HEK293 (cell line): Measurements from ENCODE around the gene PYGO2.

ENCODE experiments used
- CTCF ChIA-PET: fragments of 350-600 bp; formaldehyde crosslinking; extraction: SDS; loops from one replicate; lab custom pipeline; 2021; ENCODE audit warnings: antibody characterized with exemption; lab: Yijun Ruan, JAX
- POLR2A ChIA-PET: fragments of 300-600 bp; formaldehyde crosslinking; extraction: SDS; loops from one replicate; lab custom pipeline; 2020; ENCODE audit warnings: antibody characterized with exemption, inconsistent platforms; lab: Yijun Ruan, JAX
- H3K27ac ChIP-seq: fragments of 200-500 bp; sonication (Bioruptor generic); 2 replicates; pipeline ENCODE4 v1.5.1; 2014; ENCODE audit warnings: low read depth, low read length, control low read depth, inconsistent platforms; ENCODE audit errors: extremely low read depth
- H3K36me3 ChIP-seq, 2 experiments: fragments of 200-500 bp in 1 of 2; sonication (Bioruptor generic) in 1 of 2; 1 replicate in 1 of 2; 2 replicates in 1 of 2; pipeline ENCODE4 v1.5.1; 2014 to 2017; ENCODE audit warnings: inconsistent platforms in 2 of 2, low read length in 2 of 2; ENCODE audit not compliant: control insufficient read depth in 2 of 2, insufficient read depth in 1 of 2
- H3K4me1 ChIP-seq: fragments of 200-500 bp; sonication (Bioruptor generic); 2 replicates; pipeline ENCODE4 v1.5.1; 2014; ENCODE audit warnings: mild to moderate bottlenecking, low read length, inconsistent platforms; ENCODE audit not compliant: control insufficient read depth, insufficient read depth
- H3K4me3 ChIP-seq: 2 replicates; pipeline ENCODE4 v1.5.1; 2011; ENCODE audit warnings: low read depth, mild to moderate bottlenecking, control low read depth, low read length, moderate library complexity
- H3K9me3 ChIP-seq: fragments of 200-500 bp; sonication (Bioruptor generic); 2 replicates; pipeline ENCODE4 v1.5.1; 2014; ENCODE audit warnings: low read depth, low read length, inconsistent platforms; ENCODE audit not compliant: control insufficient read depth, insufficient read depth
- BCL11A ChIP-seq: fragments of 450-650 bp; formaldehyde crosslinking; IDR thresholded peaks from 2 replicates; pipeline ENCODE4 v1.5.1; 2016; ENCODE audit warnings: low read depth, missing biosample characterization, missing genetic modification characterization
- GLIS2 ChIP-seq: fragments of 450-650 bp; formaldehyde crosslinking; IDR thresholded peaks from 2 replicates; pipeline ENCODE4 v1.5.1; 2016; ENCODE audit warnings: missing biosample characterization, missing genetic modification characterization
- OVOL3 ChIP-seq: fragments of 450-650 bp; formaldehyde crosslinking; IDR thresholded peaks from 2 replicates; pipeline ENCODE4 v1.5.1; 2016; ENCODE audit warnings: missing biosample characterization, missing genetic modification characterization
- PATZ1 ChIP-seq: fragments of 450-650 bp; formaldehyde crosslinking; IDR thresholded peaks from 2 replicates; pipeline ENCODE4 v1.5.1; 2016; ENCODE audit warnings: missing biosample characterization, missing genetic modification characterization
- RBAK ChIP-seq: fragments of 450-650 bp; formaldehyde crosslinking; IDR thresholded peaks from 2 replicates; pipeline ENCODE4 v1.5.1; 2016; ENCODE audit warnings: missing biosample characterization, missing genetic modification characterization
- ZBTB7A ChIP-seq: fragments of 450-650 bp; formaldehyde crosslinking; IDR thresholded peaks from 2 replicates; pipeline ENCODE4 v1.5.1; 2016; ENCODE audit warnings: low read depth, missing biosample characterization, missing genetic modification characterization
- ZEB2 ChIP-seq: fragments of 450-650 bp; formaldehyde crosslinking; IDR thresholded peaks from 2 replicates; pipeline ENCODE4 v1.5.1; 2016; ENCODE audit warnings: missing biosample characterization, missing genetic modification characterization
- ZNF155 ChIP-seq: fragments of 450-650 bp; formaldehyde crosslinking; IDR thresholded peaks from 2 replicates; pipeline ENCODE4 v1.5.1; 2016; ENCODE audit warnings: missing biosample characterization, missing genetic modification characterization
- ZNF184 ChIP-seq: fragments of 450-650 bp; IDR thresholded peaks from 2 replicates; pipeline ENCODE4 v1.5.1; 2018; ENCODE audit warnings: missing biosample characterization, mild to moderate bottlenecking, missing genetic modification characterization
- ZNF221 ChIP-seq: fragments of 450-650 bp; formaldehyde crosslinking; IDR thresholded peaks from 2 replicates; pipeline ENCODE4 v1.5.1; 2017; ENCODE audit warnings: missing biosample characterization, missing genetic modification characterization, borderline replicate concordance
- ZNF280C ChIP-seq: fragments of 450-650 bp; formaldehyde crosslinking; IDR thresholded peaks from 2 replicates; pipeline ENCODE4 v1.5.1; 2016; ENCODE audit warnings: missing biosample characterization, missing genetic modification characterization
- ZNF280D ChIP-seq: fragments of 450-650 bp; formaldehyde crosslinking; IDR thresholded peaks from 2 replicates; pipeline ENCODE4 v1.5.1; 2016; ENCODE audit warnings: missing biosample characterization, missing genetic modification characterization
- ZNF335 ChIP-seq: fragments of 450-650 bp; formaldehyde crosslinking; conservative IDR thresholded peaks from 2 replicates; pipeline ENCODE4 v1.5.1; 2016; ENCODE audit warnings: missing biosample characterization, missing genetic modification characterization
- ZNF404 ChIP-seq: fragments of 450-650 bp; formaldehyde crosslinking; IDR thresholded peaks from 2 replicates; pipeline ENCODE4 v1.5.1; 2017; ENCODE audit warnings: missing biosample characterization, missing genetic modification characterization
- ZNF426 ChIP-seq: fragments of 450-650 bp; formaldehyde crosslinking; IDR thresholded peaks from 2 replicates; pipeline ENCODE4 v1.5.1; 2017; ENCODE audit warnings: missing biosample characterization, missing genetic modification characterization, mild to moderate bottlenecking, inconsistent platforms, moderate library complexity
- ZNF501 ChIP-seq: fragments of 450-650 bp; formaldehyde crosslinking; IDR thresholded peaks from 2 replicates; pipeline ENCODE4 v1.5.1; 2016; ENCODE audit warnings: missing biosample characterization, missing genetic modification characterization
- ZNF561 ChIP-seq: fragments of 450-650 bp; IDR thresholded peaks from 2 replicates; pipeline ENCODE4 v1.5.1; 2018; ENCODE audit warnings: missing biosample characterization, missing genetic modification characterization, borderline replicate concordance
- ZNF600 ChIP-seq: fragments of 450-650 bp; formaldehyde crosslinking; IDR thresholded peaks from 2 replicates; pipeline ENCODE4 v1.5.1; 2016; ENCODE audit warnings: missing biosample characterization, missing genetic modification characterization
- ZNF660 ChIP-seq: fragments of 450-650 bp; IDR thresholded peaks from 2 replicates; pipeline ENCODE4 v1.5.1; 2018; ENCODE audit warnings: missing biosample characterization, mild to moderate bottlenecking, missing genetic modification characterization
- TF ChIP-seq, protein P1 (sequence below): fragments of 450-650 bp; formaldehyde crosslinking; IDR thresholded peaks from 2 replicates; pipeline ENCODE4 v1.5.1; 2016; ENCODE audit warnings: missing biosample characterization, missing genetic modification characterization
- TF ChIP-seq, protein P2 (sequence below): fragments of 450-650 bp; formaldehyde crosslinking; IDR thresholded peaks from 2 replicates; pipeline ENCODE4 v1.5.1; 2016; ENCODE audit warnings: missing biosample characterization, missing genetic modification characterization, borderline replicate concordance

Gene PYGO2

GRCh38 chr1:154962156-154962749, 671 bp upstream of the PYGO2 start:
- Histone ChIP-seq H3K9me3 (no peaks in the 10 kb centered on the region), H3K4me3 (peak overlapping the region; percentile 90), H3K36me3 (peaks cover 3 to 66% of the 10 kb centered on the region in 2 experiments), H3K4me1 (peaks cover 8% of the 10 kb centered on the region), H3K27ac (peak overlapping the region; percentile 94)
- CTCF ChIA-PET: interaction anchor here (0.6 to 2.5 kb wide), 10 partner anchors 8 to 799 kb away, joined by 3 to 16 read pairs (median 4); partner anchors contain the start of gene FLAD1
- POLR2A ChIA-PET: interaction anchor here (1.2 to 2.9 kb wide), 7 partner anchors 10 to 97 kb away, joined by 3 to 69 read pairs (median 5); partner anchors contain the start of genes FLAD1, PMVK and SHC1
- peak; percentile 36; the same call in 1 of the 2 replicates for TF ChIP-seq ZBTB7A (tag by site-specific recombination)
- no peak for TF ChIP-seq ZNF426 (tag by site-specific recombination)
- no peak for TF ChIP-seq ZNF221 (tag by site-specific recombination)
- TF ChIP-seq ZNF600 (tag by site-specific recombination): no peak
- no peak for TF ChIP-seq ZNF501 (tag by site-specific recombination)
- TF ChIP-seq ZNF404: no peak
- TF ChIP-seq ZNF280D: no peak
- TF ChIP-seq GLIS2: peak; percentile 45
- TF ChIP-seq ZEB2 (tag by site-specific recombination): no peak
- TF ChIP-seq ZNF280C (tag by site-specific recombination): no peak
- no peak for TF ChIP-seq ZNF184
- TF ChIP-seq PATZ1 (tag by site-specific recombination): peak; percentile 65
- peak; percentile 88 for TF ChIP-seq ZNF335 (tag by site-specific recombination)
- TF ChIP-seq, protein P1, sequence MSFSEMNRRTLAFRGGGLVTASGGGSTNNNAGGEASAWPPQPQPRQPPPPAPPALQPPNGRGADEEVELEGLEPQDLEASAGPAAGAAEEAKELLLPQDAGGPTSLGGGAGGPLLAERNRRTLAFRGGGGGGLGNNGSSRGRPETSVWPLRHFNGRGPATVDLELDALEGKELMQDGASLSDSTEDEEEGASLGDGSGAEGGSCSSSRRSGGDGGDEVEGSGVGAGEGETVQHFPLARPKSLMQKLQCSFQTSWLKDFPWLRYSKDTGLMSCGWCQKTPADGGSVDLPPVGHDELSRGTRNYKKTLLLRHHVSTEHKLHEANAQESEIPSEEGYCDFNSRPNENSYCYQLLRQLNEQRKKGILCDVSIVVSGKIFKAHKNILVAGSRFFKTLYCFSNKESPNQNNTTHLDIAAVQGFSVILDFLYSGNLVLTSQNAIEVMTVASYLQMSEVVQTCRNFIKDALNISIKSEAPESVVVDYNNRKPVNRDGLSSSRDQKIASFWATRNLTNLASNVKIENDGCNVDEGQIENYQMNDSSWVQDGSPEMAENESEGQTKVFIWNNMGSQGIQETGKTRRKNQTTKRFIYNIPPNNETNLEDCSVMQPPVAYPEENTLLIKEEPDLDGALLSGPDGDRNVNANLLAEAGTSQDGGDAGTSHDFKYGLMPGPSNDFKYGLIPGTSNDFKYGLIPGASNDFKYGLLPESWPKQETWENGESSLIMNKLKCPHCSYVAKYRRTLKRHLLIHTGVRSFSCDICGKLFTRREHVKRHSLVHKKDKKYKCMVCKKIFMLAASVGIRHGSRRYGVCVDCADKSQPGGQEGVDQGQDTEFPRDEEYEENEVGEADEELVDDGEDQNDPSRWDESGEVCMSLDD: peak; percentile 47; the same call in 1 of the 2 replicates
- no peak for TF ChIP-seq ZNF155 (tag by site-specific recombination)
- TF ChIP-seq, protein P2, sequence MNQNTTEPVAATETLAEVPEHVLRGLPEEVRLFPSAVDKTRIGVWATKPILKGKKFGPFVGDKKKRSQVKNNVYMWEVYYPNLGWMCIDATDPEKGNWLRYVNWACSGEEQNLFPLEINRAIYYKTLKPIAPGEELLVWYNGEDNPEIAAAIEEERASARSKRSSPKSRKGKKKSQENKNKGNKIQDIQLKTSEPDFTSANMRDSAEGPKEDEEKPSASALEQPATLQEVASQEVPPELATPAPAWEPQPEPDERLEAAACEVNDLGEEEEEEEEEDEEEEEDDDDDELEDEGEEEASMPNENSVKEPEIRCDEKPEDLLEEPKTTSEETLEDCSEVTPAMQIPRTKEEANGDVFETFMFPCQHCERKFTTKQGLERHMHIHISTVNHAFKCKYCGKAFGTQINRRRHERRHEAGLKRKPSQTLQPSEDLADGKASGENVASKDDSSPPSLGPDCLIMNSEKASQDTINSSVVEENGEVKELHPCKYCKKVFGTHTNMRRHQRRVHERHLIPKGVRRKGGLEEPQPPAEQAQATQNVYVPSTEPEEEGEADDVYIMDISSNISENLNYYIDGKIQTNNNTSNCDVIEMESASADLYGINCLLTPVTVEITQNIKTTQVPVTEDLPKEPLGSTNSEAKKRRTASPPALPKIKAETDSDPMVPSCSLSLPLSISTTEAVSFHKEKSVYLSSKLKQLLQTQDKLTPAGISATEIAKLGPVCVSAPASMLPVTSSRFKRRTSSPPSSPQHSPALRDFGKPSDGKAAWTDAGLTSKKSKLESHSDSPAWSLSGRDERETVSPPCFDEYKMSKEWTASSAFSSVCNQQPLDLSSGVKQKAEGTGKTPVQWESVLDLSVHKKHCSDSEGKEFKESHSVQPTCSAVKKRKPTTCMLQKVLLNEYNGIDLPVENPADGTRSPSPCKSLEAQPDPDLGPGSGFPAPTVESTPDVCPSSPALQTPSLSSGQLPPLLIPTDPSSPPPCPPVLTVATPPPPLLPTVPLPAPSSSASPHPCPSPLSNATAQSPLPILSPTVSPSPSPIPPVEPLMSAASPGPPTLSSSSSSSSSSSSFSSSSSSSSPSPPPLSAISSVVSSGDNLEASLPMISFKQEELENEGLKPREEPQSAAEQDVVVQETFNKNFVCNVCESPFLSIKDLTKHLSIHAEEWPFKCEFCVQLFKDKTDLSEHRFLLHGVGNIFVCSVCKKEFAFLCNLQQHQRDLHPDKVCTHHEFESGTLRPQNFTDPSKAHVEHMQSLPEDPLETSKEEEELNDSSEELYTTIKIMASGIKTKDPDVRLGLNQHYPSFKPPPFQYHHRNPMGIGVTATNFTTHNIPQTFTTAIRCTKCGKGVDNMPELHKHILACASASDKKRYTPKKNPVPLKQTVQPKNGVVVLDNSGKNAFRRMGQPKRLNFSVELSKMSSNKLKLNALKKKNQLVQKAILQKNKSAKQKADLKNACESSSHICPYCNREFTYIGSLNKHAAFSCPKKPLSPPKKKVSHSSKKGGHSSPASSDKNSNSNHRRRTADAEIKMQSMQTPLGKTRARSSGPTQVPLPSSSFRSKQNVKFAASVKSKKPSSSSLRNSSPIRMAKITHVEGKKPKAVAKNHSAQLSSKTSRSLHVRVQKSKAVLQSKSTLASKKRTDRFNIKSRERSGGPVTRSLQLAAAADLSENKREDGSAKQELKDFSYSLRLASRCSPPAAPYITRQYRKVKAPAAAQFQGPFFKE (tag by site-specific recombination): no peak
- TF ChIP-seq RBAK (tag by site-specific recombination): no peak
- TF ChIP-seq BCL11A (tag by site-specific recombination): peak; percentile 15; the same call in 1 of the 2 replicates
- TF ChIP-seq OVOL3 (tag by site-specific recombination): peak; percentile 9; the same call in 1 of the 2 replicates
- TF ChIP-seq ZNF660: 0 out of 2 replicates have a peak, but pooled peaks have one; percentile 9
- no peak for TF ChIP-seq ZNF561 (tag by site-specific recombination)
